Fibroblast of villous mesenchyme (primary cell): Measurements from ENCODE around the gene PRCC. TPM values are rescaled to one million over a fixed set of nuclear protein-coding genes. Genes with fewer than 3 reads are reported as not detected.
"Not testable (repeated sequence)": the region's sequence is repeated elsewhere in the genome, so short reads cannot be mapped to it uniquely, and the experiment has no call there.

Experiments used
- DNase-seq: peaks from one replicate; pipeline ENCODE4 v3.0.0-alpha.2; 2010; ENCODE audit warnings: low read depth
- H3K4me3 ChIP-seq: 2 replicates; pipeline ENCODE4 v1.5.1; 2011; ENCODE audit warnings: low read depth, mild to moderate bottlenecking, low read length
- CTCF ChIP-seq: IDR thresholded peaks from 2 replicates; pipeline ENCODE4 v1.5.1; 2012; ENCODE audit warnings: low read depth, mild to moderate bottlenecking, low read length; ENCODE audit not compliant: insufficient read depth
- total RNA-seq: library from RNA; depleted of rRNA; stranded (reverse); fragments of >200 nt; gene quantifications from 2 replicates; pipeline ENCODE4 v1.2.3, GENCODE V29; 2012

Gene PRCC
- total RNA-seq, 1 donor = 19.0 TPM

DNA sequence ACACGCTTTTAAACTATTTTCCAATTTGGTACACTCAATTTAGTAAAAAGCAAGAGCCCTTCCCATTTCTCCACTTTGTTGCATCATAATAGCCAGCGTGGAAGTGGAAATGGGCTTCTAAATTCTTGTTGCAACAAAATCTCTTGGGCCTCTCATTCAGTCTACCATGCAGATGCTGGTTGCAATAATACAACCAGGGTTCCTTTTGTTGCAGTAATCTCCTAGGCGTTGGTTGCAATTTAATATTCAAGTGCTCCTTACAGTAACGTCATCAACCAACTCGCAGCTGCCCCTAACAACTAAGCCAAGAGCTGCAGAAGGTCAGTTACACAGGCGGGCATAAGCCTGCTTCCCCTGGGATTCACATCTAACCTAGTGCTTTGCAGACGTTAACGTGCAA lies 13.1 kb upstream of the PRCC start:
- DNase-seq = no peak
- no peak overlapping the region for H3K4me3 ChIP-seq
- TF ChIP-seq CTCF = no peak

GRCh38 chr1:156755527-156755950 lies 11.8 kb upstream of the PRCC start:
- TF ChIP-seq CTCF = no peak
- DNase-seq = no peak
- no peak overlapping the region for H3K4me3 ChIP-seq

- no peak for TF ChIP-seq CTCF
- DNase-seq = no peak
- no peak overlapping the region for H3K4me3 ChIP-seq
Measured at GRCh38 chr1:156756355-156756754, 11.0 kb upstream of the PRCC start.

DNA sequence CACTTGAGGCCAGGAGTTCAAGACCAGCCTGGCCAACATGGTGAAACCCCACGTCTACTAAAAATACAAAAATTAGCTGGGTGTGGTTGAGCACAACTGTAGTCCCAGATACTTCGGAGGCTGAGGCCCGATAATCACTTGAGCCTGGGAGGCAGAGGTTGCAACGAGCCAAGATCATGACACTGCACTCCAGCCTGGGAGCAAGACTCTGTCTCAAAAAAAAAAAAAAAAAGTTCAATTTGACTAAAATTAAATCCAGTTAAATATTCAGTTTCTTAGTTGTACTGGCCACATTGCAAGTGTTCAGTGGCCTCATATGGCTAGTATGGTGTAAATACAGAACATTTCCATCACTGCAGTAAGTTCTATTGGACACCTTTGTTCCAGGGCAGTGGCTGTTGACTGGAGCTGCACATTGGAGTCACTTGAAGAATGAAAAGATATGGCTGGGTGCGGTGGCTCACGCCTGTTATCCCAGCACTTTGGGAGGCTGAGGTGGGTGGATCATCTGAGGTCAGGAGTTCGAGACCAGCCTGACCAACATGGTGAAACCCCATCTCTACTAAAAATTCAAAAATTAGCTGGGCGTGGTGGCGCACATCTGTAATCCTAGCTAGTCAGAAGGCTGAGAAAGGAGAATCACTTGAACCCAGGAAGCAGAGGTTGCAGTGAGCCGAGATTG lies 9.6 kb upstream of the PRCC start:
- not testable (repeated sequence) for DNase-seq, H3K4me3 ChIP-seq

DNA sequence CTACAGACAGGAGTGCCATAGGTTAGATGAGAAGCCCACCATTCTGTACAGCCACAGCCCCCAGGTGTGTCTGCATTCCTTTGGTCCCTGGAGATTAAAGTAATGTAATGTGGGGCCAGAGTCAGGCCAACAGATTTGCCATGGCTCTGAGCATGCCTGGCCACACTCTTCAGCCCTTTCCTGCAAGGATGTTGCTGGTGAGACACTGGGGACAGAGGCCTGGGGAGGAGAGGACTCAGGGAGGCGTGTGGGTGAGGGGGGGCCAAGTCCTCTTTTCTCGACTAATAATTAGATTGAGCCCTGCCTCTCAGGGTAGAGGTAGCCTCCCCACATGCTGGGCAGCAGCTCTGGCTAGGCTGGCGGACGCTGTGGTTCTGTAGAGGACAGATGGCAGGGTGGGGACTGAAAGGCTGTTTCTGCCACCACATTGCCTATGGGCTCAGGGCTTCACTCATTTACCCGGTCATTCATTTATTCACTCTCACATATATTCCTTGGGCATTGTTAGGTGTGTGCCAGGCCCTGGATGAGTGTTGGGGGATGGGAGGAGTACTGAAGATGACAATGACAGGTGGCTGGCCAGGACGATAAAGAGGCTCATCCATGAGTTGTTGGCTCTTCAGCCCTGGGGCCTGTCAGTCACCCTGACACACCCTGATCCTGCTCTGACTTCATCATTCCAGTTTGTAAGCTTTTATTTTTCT lies 7.1 kb upstream of the PRCC start:
- no peak for TF ChIP-seq CTCF
- DNase-seq = no peak
- no peak overlapping the region for H3K4me3 ChIP-seq

- no peak for DNase-seq
- no peak for TF ChIP-seq CTCF
- H3K4me3 ChIP-seq = no peak overlapping the region
Measured at GRCh38 chr1:156760796-156761104, 6.6 kb upstream of the PRCC start.

DNA sequence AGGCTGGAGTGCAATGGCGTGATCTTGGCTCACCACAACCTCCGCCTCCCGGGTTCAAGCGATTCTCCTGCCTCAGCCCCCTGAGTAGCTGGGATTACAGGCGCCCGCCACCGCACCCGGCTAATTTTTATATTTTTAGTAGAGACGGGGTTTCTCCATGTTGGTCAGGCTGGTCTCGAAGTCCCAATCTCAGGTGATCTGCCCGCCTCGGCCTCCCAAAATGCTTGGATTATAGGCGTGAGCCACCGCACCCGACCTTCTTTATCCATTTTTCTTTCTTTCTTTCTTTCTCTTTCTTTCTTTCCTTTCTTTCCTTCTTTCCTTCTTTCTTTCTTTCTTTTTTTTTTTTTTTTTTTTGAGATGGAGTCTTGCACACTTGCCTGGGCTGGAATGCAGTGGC lies 2.2 kb upstream of the PRCC start:
- DNase-seq, H3K4me3 ChIP-seq: not testable (repeated sequence)

DNA sequence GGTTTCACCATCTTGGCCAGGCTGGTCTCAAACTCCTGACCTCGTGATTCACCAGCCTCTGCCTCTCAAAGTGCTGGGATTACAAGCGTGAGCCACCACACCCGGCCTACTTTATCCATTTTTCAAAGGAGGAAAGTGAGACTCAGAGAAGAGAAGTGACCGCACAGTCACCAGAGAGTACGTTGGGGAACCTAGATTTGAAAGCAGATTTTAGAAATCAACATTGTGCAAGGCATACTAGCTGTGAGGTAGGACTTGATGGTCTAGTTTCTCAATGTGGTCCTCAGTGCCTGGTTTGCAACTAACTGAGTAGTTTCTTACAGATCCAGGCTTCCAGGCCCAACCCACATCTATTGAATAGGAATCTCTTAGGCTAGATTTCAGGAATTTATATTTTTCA lies 1.7 kb upstream of the PRCC start:
- DNase-seq = no peak
- no peak overlapping the region for H3K4me3 ChIP-seq
- TF ChIP-seq CTCF = no peak
